Activated B cell treated with CpG ODN at 0.5 μM for 24 hours (primary cell): ENCODE measurements around the gene RPL13A. TPM values are rescaled to one million over a fixed set of nuclear protein-coding genes. Genes with fewer than 3 reads are reported as not detected.

ENCODE experiments used
- ATAC-seq: fragments of 200-7000 bp; cut with Tn5 transposase; one replicate; pipeline ENCODE4 v1.10.0; 2021; ENCODE audit warnings: low read depth, mild to moderate bottlenecking, moderate library complexity
- CTCF ChIA-PET: fragments of 350-600 bp; sonication (Branson Sonifier 250); formaldehyde crosslinking; loops from one replicate; lab custom pipeline; 2021; ENCODE audit warnings: antibody characterized with exemption; lab: Charles Lee
- POLR2A ChIA-PET: fragments of 350-600 bp; sonication (Branson Sonifier 250); formaldehyde crosslinking; loops from one replicate; lab custom pipeline; 2021; ENCODE audit warnings: antibody characterized with exemption; lab: Charles Lee
- DNase-seq: peaks from one replicate; pipeline ENCODE4 v3.0.0; 2022
- H3K27ac Mint-ChIP-seq: one replicate; pipeline ENCODE4 v1.8.0; 2020; ENCODE audit warnings: mixed read lengths
- H3K27me3 Mint-ChIP-seq: one replicate; pipeline ENCODE4 v1.8.0; 2021; ENCODE audit warnings: mixed read lengths
- H3K36me3 Mint-ChIP-seq: one replicate; pipeline ENCODE4 v1.8.0; 2021; ENCODE audit warnings: low read depth, mixed read lengths
- H3K4me1 Mint-ChIP-seq: one replicate; pipeline ENCODE4 v1.8.0; 2021; ENCODE audit warnings: mixed read lengths
- H3K4me3 Mint-ChIP-seq: one replicate; pipeline ENCODE4 v1.8.0; 2020; ENCODE audit warnings: mild to moderate bottlenecking, mixed read lengths
- H3K9me3 Mint-ChIP-seq: one replicate; pipeline ENCODE4 v1.8.0; 2020; ENCODE audit warnings: mixed read lengths
- intact Hi-C: fragments of 100-400 bp; cut with micrococcal nuclease; formaldehyde crosslinking; loops from one replicate; pipeline ENCODE4 v1.15.1; 2024
- total RNA-seq: library from RNA; stranded (reverse); gene quantifications from 2 replicates; pipeline ENCODE4 v1.2.3, GENCODE V29; 2022
- TF ChIP-seq, protein P1 (sequence below): fragments of 200-600 bp; IDR thresholded peaks from one replicate; pipeline ENCODE4 v1.8.0; 2022; ENCODE audit warnings: antibody characterized with exemption, mild to moderate bottlenecking

The RPL13A gene
- total RNA-seq, 1 donor from 2014 or later: 6,642 TPM

DNA sequence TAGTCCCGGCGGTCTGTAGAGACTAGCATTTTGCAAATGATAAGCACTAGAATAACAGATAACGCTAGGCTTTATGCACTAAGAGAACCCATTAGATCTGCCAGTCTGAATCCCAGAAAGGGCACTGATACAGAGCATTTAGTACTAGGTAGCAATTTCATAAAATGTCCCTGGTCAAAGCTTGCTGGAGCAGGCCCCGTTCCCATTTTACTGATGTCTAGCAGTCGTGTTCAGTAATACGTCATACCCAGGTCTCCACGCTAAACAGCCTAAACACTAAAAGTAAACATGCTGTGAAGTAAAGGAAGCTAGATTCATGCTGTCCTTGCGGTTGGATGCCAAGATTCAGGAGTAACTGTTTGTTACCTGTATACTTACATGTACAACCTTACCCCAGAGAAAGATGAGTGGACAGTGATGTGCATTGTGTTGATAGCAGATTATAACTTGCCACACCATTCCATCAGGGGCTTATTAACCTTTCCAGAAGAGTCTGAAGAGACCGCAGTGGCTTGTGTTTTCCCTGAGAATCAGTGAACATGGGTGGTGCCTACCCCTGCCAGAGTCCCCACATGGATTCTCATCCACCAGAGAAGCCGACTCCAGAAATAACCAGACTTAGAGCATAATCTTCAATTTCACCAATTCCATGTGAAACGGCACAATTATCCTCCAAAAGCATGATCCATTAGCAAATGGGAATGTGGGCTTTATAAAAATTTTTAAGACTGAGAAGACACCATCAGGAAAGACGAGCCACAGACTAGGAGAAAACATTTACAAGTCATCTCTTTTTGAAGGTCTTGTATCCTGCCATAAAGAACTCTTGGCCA lies 5.4 kb downstream of the RPL13A start:
- H3K27me3 Mint-ChIP-seq: no peaks in the 10 kb centered on the region
- DNase-seq (no peak), ATAC-seq (no peak)
- intact Hi-C loops: loop anchor here (10.0 kb wide), 1 partner anchor 618 kb away; the partner anchor contains the start of gene PPP1R15A
- peak overlapping the region; percentile 11 for H3K4me3 Mint-ChIP-seq
- H3K9me3 Mint-ChIP-seq: no peaks in the 10 kb centered on the region
- H3K36me3 Mint-ChIP-seq: peaks cover 76% of the 10 kb centered on the region
- TF ChIP-seq, protein P1, sequence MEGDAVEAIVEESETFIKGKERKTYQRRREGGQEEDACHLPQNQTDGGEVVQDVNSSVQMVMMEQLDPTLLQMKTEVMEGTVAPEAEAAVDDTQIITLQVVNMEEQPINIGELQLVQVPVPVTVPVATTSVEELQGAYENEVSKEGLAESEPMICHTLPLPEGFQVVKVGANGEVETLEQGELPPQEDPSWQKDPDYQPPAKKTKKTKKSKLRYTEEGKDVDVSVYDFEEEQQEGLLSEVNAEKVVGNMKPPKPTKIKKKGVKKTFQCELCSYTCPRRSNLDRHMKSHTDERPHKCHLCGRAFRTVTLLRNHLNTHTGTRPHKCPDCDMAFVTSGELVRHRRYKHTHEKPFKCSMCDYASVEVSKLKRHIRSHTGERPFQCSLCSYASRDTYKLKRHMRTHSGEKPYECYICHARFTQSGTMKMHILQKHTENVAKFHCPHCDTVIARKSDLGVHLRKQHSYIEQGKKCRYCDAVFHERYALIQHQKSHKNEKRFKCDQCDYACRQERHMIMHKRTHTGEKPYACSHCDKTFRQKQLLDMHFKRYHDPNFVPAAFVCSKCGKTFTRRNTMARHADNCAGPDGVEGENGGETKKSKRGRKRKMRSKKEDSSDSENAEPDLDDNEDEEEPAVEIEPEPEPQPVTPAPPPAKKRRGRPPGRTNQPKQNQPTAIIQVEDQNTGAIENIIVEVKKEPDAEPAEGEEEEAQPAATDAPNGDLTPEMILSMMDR: no peak
- peaks cover 59% of the 10 kb centered on the region for H3K4me1 Mint-ChIP-seq
- H3K27ac Mint-ChIP-seq: peak overlapping the region; percentile 82
- ChIA-PET POLR2A (interaction anchor here (0.6 to 7.8 kb wide), 11 partner anchors 14 to 437 kb away, joined by 3 to 77 read pairs (median 3); partner anchors contain the start of genes ALDH16A1, ATF5, CD37 and NUP62), CTCF (no interaction called here)

DNA sequence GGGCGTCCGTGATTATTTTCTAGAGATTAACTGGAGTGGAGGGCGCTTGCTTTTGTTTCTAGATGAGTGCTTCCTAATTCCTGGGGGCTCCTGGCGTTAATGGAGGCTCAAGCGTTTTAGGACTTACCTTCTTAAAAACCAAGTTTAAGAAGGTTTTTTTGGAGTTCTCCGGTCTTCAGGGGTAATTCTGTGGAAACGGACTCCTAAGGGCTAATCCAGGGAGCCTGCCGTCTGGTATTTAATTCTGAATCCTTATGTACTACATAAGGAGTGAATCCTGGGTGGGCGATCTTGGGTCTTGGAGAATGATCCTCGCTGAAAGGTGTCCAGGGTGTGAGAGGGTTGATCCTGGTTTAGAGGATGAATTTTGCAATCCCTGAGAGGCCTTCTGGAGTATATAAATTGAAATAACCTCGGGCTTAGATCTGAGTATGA lies 9.2 kb downstream of the RPL13A start:
- DNase-seq (no peak), ATAC-seq (no peak)
- H3K27ac Mint-ChIP-seq: peak overlapping the region; percentile 97
- H3K36me3 Mint-ChIP-seq: peaks cover 66% of the 10 kb centered on the region
- TF ChIP-seq, protein P1: no peak
- H3K4me3 Mint-ChIP-seq: peak overlapping the region; percentile 93
- no peaks in the 10 kb centered on the region for H3K27me3 Mint-ChIP-seq
- intact Hi-C loops: loop anchor here (1.0 to 10.0 kb wide), 12 partner anchors 9 to 1134 kb away; partner anchors contain the start of genes AKT1S1, ALDH16A1, FLT3LG and FUZ
- POLR2A ChIA-PET: interaction anchor here (1.0 to 7.8 kb wide), 25 partner anchors 12 to 879 kb away, joined by 3 to 77 read pairs (median 5); partner anchors contain the start of genes AKT1S1, ALDH16A1, FLT3LG and FUZ
- H3K9me3 Mint-ChIP-seq: no peaks in the 10 kb centered on the region
- H3K4me1 Mint-ChIP-seq: peaks cover 66% of the 10 kb centered on the region
- CTCF ChIA-PET: interaction anchor here (0.9 kb wide), 1 partner anchor 38 kb away, joined by 3 read pairs; no protein-coding TSS in a partner anchor

DNA sequence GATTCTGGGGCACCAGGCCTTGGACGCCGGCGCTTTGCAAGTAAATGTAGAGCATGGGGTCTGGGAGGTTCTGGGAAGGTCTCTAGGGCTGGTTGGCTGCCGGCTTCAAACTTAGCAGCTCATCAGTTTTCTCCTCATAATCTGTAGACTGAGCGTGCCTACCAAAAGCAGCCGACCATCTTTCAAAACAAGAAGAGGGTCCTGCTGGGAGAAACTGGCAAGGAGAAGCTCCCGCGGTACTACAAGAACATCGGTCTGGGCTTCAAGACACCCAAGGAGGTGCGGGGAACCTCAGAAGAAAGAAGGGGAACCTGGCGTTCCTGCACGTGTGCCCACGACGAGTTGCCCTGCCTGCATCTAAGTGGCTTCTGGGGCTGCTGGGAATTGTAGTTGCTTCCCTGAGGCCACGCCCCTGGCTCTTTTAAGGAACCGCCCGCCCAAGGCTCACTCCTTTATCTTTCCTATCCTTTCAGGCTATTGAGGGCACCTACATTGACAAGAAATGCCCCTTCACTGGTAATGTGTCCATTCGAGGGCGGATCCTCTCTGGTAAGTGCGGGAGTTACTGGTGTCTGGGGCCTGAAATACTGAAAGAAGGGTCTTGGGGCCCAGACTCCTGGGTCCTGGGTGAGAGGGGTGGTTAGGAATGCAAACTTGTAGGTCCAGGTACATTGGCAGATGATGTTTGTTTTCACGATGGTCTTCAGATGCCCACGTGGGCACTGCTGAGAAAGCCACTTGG lies 9.8 kb downstream of the RPL13A start:
- Mint-ChIP-seq H3K27ac (peak overlapping the region; percentile 97), H3K9me3 (no peaks in the 10 kb centered on the region), H3K4me3 (peak overlapping the region; percentile 93), H3K27me3 (no peaks in the 10 kb centered on the region), H3K36me3 (peaks cover 60% of the 10 kb centered on the region), H3K4me1 (peaks cover 68% of the 10 kb centered on the region)
- intact Hi-C loops: loop anchor here (2.0 to 10.0 kb wide), 5 partner anchors 35 to 1135 kb away; partner anchors contain the start of genes FUZ, PPP1R15A, PRR12 and SYNGR4
- ChIA-PET CTCF (no interaction called here), POLR2A (interaction anchor here (0.6 to 7.8 kb wide), 10 partner anchors 11 to 380 kb away, joined by 3 to 77 read pairs (median 11); partner anchors contain the start of genes AKT1S1, ALDH16A1, PIH1D1 and PRMT1)
- TF ChIP-seq, protein P1: no peak
- ATAC-seq (peak; percentile 7), DNase-seq (peak; percentile 55)

DNA sequence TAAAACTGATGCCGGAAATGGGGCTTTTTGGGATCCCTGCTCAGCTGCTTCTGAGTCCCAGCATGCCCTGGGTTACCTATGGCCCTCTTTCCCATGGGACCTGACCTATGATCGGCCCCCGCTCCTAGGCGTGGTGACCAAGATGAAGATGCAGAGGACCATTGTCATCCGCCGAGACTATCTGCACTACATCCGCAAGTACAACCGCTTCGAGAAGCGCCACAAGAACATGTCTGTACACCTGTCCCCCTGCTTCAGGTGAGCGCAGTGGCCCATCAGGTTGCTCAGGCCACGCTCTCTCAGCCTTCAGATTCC lies 10.3 kb downstream of the RPL13A start:
- Mint-ChIP-seq H3K4me3 (peak overlapping the region; percentile 93), H3K4me1 (peaks cover 68% of the 10 kb centered on the region), H3K27me3 (no peaks in the 10 kb centered on the region), H3K27ac (peak overlapping the region; percentile 97), H3K36me3 (peaks cover 55% of the 10 kb centered on the region), H3K9me3 (no peaks in the 10 kb centered on the region)
- DNase-seq (no peak), ATAC-seq (no peak)
- intact Hi-C loops: loop anchor here (2.0 to 10.0 kb wide), 5 partner anchors 35 to 1135 kb away; partner anchors contain the start of genes FUZ, PPP1R15A, PRR12 and SYNGR4
- ChIA-PET CTCF (interaction anchor here (1.0 kb wide), 1 partner anchor 24 kb away, joined by 3 read pairs; the partner anchor contains the start of gene FLT3LG), POLR2A (interaction anchor here (0.6 to 7.8 kb wide), 3 partner anchors 24 to 224 kb away, joined by 3 to 77 read pairs (median 13); partner anchors contain the start of genes ALDH16A1 and PIH1D1)
- TF ChIP-seq, protein P1: no peak
